ENCODE measurements around the gene CALU. TPM values are rescaled to one million over a fixed set of nuclear protein-coding genes. Genes with fewer than 3 reads are reported as not detected.

Gene CALU
- total RNA-seq, 1 experiment from 2014 or later, result 147 TPM

DNA sequence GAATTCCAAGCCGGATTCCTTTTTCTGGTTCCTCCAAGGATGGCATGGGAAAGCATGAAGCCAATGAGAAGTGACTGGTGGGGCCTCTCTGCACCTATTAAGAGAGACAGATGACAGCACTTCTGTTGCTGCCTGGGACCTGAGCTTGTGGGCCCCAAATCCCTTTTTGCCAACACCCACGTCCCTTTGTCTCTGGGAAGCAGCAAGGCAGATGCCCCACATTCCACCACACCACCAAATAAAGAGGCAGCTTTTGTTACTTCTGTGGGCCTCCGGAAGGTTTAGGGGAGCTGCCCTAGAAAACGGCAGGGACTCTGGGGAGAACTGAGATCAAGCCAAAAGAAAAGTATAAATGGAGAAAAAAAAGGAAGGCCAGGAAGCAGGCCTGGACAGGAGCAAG lies 56.0 kb downstream of the CALU start:
- no peak overlapping the region for H3K27ac Mint-ChIP-seq (ENCODE audit: low read depth, unreplicated experiment)

DNA sequence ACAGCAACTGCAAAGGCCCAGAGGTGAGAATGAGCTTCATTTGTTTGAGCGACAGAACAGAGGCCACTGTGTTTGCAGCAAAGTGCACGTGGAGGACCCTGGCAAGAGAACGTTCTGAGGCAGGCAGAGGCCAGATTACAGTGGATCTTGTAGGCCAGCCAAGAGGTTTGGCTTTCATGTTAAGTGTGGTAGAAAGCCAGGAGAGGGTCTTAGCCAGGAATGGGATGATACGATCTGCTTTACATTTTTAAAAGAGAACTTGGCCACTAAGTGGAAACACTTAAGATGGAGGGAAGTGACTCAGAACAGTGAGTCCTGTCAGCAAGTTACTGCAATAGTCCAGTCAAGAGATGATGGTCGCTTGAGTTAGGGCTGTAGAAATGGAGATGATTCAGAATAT lies 57.2 kb downstream of the CALU start:
- DNase-seq (ENCODE audit: unreplicated experiment), result no peak
- CTCF ChIA-PET, result no interaction called here
- Mint-ChIP-seq H3K4me1 (ENCODE audit: insufficient read depth, unreplicated experiment) (no peaks in the 10 kb centered on the region), H3K36me3 (ENCODE audit: insufficient read depth, unreplicated experiment) (no peaks in the 10 kb centered on the region), H3K4me3 (ENCODE audit: unreplicated experiment) (no peak overlapping the region), H3K9me3 (ENCODE audit: unreplicated experiment) (no peaks in the 10 kb centered on the region), H3K27ac (ENCODE audit: low read depth, unreplicated experiment) (no peak overlapping the region), H3K27me3 (ENCODE audit: insufficient read depth, unreplicated experiment) (no peaks in the 10 kb centered on the region)
- intact Hi-C loops (cut with micrococcal nuclease), result no loop called here
- POLR2A ChIA-PET, result interaction anchor here (0.6 kb wide), 1 partner anchor 55 kb away, joined by 3 read pairs; no protein-coding TSS in a partner anchor
- TF ChIP-seq, protein P1, sequence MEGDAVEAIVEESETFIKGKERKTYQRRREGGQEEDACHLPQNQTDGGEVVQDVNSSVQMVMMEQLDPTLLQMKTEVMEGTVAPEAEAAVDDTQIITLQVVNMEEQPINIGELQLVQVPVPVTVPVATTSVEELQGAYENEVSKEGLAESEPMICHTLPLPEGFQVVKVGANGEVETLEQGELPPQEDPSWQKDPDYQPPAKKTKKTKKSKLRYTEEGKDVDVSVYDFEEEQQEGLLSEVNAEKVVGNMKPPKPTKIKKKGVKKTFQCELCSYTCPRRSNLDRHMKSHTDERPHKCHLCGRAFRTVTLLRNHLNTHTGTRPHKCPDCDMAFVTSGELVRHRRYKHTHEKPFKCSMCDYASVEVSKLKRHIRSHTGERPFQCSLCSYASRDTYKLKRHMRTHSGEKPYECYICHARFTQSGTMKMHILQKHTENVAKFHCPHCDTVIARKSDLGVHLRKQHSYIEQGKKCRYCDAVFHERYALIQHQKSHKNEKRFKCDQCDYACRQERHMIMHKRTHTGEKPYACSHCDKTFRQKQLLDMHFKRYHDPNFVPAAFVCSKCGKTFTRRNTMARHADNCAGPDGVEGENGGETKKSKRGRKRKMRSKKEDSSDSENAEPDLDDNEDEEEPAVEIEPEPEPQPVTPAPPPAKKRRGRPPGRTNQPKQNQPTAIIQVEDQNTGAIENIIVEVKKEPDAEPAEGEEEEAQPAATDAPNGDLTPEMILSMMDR (IDR thresholded peaks at IDR 0.05; ENCODE audit: unreplicated experiment), result no peak
- no TSS peak for BruUV-seq (replicated peaks)

More for the DNA sequence above, 56.0 kb downstream of the CALU start:
- Mint-ChIP-seq H3K27me3 (ENCODE audit: insufficient read depth, unreplicated experiment) (peaks cover 3% of the 10 kb centered on the region), H3K9me3 (ENCODE audit: unreplicated experiment) (no peaks in the 10 kb centered on the region), H3K36me3 (ENCODE audit: insufficient read depth, unreplicated experiment) (no peaks in the 10 kb centered on the region), H3K4me3 (ENCODE audit: unreplicated experiment) (no peak overlapping the region), H3K4me1 (ENCODE audit: insufficient read depth, unreplicated experiment) (no peaks in the 10 kb centered on the region)
- CTCF ChIA-PET, result interaction anchor here (0.6 kb wide), 1 partner anchor 13 kb away, joined by 3 read pairs; no protein-coding TSS in a partner anchor
- DNase-seq (ENCODE audit: unreplicated experiment), result no peak
- TF ChIP-seq, protein P1 (IDR thresholded peaks at IDR 0.05; ENCODE audit: unreplicated experiment), result no peak
- POLR2A ChIA-PET, result interaction anchor here (1.2 kb wide), 1 partner anchor 68 kb away, joined by 3 read pairs; the partner anchor contains the start of gene ATP6V1F
- no TSS peak for BruUV-seq (replicated peaks)
- intact Hi-C loops (cut with micrococcal nuclease), result no loop called here

DNA sequence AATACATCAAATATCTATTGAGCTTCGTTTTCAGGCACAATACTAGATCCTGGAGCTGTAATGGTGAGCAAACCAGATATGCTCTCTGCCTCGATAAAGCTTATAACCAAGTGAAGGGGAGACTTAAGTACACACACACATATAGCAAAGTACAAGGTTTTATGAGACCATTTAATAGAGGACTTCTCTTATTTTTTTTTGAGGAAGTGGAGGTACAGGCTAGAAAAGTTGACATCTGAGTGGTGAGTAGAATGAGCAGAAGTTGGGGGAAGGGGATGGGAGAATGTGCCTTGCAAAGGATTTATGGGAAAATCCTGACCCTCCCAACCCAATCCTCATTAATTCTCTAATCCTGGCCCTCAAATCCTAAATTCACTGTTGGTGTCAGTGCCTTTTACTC lies 60.3 kb downstream of the CALU start:
- no peaks in the 10 kb centered on the region for H3K9me3 Mint-ChIP-seq (ENCODE audit: unreplicated experiment)
- no TSS peak for BruUV-seq (replicated peaks)
- H3K27me3 Mint-ChIP-seq (ENCODE audit: insufficient read depth, unreplicated experiment), result no peaks in the 10 kb centered on the region
- CTCF ChIA-PET, result no interaction called here
- no peak for DNase-seq (ENCODE audit: unreplicated experiment)
- H3K27ac Mint-ChIP-seq (ENCODE audit: low read depth, unreplicated experiment), result no peak overlapping the region
- H3K4me3 Mint-ChIP-seq (ENCODE audit: unreplicated experiment), result no peak overlapping the region
- TF ChIP-seq, protein P1 (IDR thresholded peaks at IDR 0.05; ENCODE audit: unreplicated experiment), result no peak
- intact Hi-C loops (cut with micrococcal nuclease), result no loop called here
- no peaks in the 10 kb centered on the region for H3K4me1 Mint-ChIP-seq (ENCODE audit: insufficient read depth, unreplicated experiment)
- H3K36me3 Mint-ChIP-seq (ENCODE audit: insufficient read depth, unreplicated experiment), result no peaks in the 10 kb centered on the region
- POLR2A ChIA-PET, result no interaction called here

DNA sequence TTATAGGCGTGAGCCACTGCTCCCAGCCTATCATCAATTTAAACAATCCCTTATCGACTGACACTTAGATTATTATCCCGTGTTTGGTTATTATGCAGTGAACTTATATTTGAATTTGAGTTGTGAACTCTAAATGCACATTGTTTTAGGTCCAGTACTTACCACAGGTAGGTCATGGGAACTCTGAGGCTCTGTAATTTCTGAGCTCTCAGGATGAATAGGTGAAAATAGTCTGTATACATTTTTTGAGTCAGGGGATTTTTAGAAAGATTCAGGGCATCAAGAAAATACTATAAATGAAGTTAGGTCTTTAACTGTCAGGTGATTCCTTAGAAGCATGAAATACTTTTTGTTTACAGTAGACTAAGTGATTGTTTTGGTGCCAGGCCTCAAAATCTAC lies 61.4 kb downstream of the CALU start:
- no peak for DNase-seq (ENCODE audit: unreplicated experiment)
- no peak overlapping the region for H3K27ac Mint-ChIP-seq (ENCODE audit: low read depth, unreplicated experiment)

More for the DNA sequence above, 61.4 kb downstream of the CALU start:
- H3K27me3 Mint-ChIP-seq (ENCODE audit: insufficient read depth, unreplicated experiment), result no peaks in the 10 kb centered on the region
- ChIA-PET CTCF (no interaction called here), POLR2A (no interaction called here)
- no peaks in the 10 kb centered on the region for H3K4me1 Mint-ChIP-seq (ENCODE audit: insufficient read depth, unreplicated experiment)
- H3K36me3 Mint-ChIP-seq (ENCODE audit: insufficient read depth, unreplicated experiment), result no peaks in the 10 kb centered on the region
- H3K4me3 Mint-ChIP-seq (ENCODE audit: unreplicated experiment), result no peak overlapping the region
- intact Hi-C loops (cut with micrococcal nuclease), result no loop called here
- BruUV-seq (replicated peaks), result no TSS peak
- no peaks in the 10 kb centered on the region for H3K9me3 Mint-ChIP-seq (ENCODE audit: unreplicated experiment)
- TF ChIP-seq, protein P1 (IDR thresholded peaks at IDR 0.05; ENCODE audit: unreplicated experiment), result no peak

Measured in MCF 10A (cell line).